Left ventricle myocardium superior (tissue), 1 donor: ENCODE measurements around the gene COTL1. TPM values are rescaled to one million over a fixed set of nuclear protein-coding genes. Genes with fewer than 3 reads are reported as not detected.
A peak's percentile ranks its signal among the peaks of the same experiment; 100 is the strongest.

Source experiments
- ATAC-seq: fragments of 200-7000 bp; cut with Tn5 transposase; one replicate; pipeline ENCODE4 v1.9.1; 2020; ENCODE audit warnings: mild to moderate bottlenecking, moderate library complexity
- DNase-seq: peaks from one replicate; pipeline ENCODE4 v3.0.0-alpha.2; 2020
- intact Hi-C: fragments of 100-400 bp; cut with micrococcal nuclease; formaldehyde crosslinking; loops from one replicate; pipeline ENCODE4 v1.11.0; 2022
- total RNA-seq: library from RNA; stranded (reverse); fragmentation: NEBNext Ultra II Directional; extraction: Animal tissue kit (Norgen Biotek cat#: 25700); gene quantifications from one replicate; pipeline ENCODE4 v1.2.1, GENCODE V29; 2021
- donor health status: DM: no; HTN: yes; CAD: no; lungs with severe emphysema.

The COTL1 gene
- total RNA-seq, 1 donor from 2014 or later = 11.8 TPM

DNA sequence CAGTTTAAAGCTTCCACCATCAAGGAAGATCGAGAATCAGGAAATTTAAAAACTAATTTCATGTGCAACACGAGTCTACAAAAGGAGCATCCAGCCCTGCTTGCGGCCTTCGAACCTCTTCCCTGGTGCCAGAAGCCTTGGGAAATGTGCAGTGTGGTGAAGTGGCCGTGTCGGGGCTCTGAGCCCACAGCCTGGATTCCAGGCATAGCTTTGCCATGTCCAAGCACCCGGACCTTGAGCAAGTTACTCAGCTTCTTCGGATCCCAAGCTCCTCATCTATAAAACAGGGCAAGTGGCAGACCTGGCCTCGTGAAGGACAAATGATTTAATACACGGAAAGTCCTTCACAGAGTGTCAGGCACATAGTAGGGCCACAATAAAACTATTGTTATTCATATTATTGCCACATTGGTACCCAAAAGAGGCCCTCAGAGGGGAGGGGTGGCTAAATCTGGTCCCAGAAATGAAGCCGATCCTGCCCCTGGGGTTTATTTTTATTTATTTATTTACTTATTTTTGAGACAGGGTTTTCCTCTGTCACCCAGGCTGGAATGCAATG is 34.8 kb downstream of the COTL1 start:
- ATAC-seq (peak; percentile 34), DNase-seq (no peak)
- intact Hi-C loops = no loop called here

- intact Hi-C loops = no loop called here
- DNase-seq (no peak), ATAC-seq (no peak)
These were observed 36.7 kb downstream of the COTL1 start for GRCh38 chr16:84581158-84581557.

DNA sequence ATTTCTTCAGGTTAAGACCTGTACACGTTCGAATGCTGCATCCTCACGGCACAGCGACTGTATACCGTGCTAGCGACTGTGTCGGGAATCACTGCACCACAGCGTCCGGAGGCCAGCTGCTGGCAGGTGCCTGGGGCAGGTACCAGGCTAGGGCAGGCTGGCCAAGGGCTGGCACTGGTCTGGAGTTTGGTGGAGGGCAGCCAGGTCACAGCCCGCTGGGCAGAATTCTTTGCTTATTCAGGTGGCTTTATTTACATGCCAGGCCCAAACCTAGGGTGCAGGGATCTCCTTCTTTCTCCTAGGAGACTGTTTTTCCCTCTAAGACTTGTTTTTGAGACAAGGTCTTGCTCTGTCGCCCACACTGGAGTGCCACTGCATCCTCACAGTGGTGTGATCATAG is 37.9 kb downstream of the COTL1 start:
- ATAC-seq = no peak

GRCh38 chr16:84578538-84579126 is 39.2 kb downstream of the COTL1 start:
- intact Hi-C loops = no loop called here
- DNase-seq (no peak), ATAC-seq (no peak)

More for the DNA sequence above, 37.9 kb downstream of the COTL1 start:
- intact Hi-C loops = no loop called here
- DNase-seq = no peak

DNA sequence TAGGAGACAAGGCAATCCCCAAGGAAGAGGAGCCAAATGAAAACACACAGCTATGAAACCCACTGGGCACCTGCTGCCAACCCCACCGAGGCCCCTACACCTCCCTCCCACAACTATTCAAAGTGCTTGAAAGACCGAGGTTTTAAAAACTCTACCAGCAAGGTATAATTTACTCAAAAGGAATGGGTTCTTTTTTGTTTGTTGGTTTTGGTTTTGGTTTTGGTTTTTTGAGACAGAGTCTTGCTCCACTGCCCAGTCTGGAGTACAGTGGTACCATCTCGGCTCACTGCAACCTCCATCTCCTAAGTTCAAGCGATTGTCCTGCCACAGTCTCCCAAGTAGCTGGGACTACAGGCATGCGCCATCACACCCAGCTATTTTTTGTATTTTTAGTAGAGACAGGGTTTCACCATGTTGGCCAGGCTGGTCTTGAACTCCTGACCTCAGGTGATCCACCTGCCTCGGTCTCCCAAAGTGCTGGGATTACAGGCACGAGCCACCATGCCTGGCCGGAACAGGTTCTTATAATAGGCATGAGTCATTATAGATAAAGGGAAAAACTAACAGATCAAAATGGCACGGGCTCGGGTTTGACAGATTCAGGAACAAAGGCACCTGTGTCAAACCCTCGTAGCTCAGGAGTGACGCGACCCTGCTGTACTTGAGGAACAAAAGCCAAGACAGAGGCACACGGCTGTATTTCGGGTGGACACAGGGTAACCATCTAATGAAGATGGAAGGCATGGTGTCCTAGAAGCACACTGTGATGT is 40.7 kb downstream of the COTL1 start:
- no peak for DNase-seq
- ATAC-seq = no peak
- intact Hi-C loops = no loop called here

DNA sequence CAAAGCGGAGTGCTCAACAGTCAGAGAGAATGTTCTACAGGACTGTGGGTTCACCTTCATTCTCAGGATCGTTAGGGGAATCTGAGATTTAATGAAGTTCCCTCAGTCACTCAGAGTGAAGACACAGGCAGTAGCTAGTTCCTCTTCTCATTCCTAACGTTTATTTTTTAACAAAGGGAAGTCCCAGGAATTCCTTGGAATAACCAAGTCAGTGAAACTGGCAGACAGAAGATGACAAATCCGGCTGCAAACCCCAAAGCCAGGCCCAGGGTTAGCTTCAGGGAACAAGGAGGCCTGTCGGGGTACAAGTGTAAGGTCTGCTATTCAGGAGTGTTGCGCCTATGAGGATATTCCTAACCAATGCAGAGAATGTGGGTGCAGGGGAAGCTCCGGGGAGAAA is 42.0 kb downstream of the COTL1 start:
- intact Hi-C loops = no loop called here
- DNase-seq (no peak), ATAC-seq (no peak)

DNA sequence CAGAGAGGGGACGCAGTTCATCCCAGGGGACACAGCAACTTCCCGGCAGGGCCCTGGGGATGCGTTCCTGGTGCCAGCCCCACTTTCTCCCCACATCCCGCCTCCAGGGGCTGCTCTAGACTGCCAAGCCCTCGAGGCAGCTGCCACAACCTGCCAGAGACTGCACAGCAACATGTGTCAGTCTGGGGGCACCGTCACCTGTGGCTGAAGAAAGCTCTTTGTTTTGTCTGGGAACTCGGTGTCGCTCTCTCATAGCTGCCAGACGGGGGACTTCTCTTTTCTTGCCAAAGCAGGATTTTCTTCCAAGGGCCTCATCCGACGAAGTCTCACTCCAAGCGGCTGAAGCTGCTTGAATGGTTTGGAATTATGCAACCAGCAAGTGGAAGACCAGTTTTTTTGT is 43.7 kb downstream of the COTL1 start:
- ATAC-seq (no peak), DNase-seq (no peak)
- intact Hi-C loops = no loop called here

- no peak for ATAC-seq
- DNase-seq = no peak
- intact Hi-C loops = no loop called here
These were observed 45.8 kb downstream of the COTL1 start for GRCh38 chr16:84572096-84572495.

DNA sequence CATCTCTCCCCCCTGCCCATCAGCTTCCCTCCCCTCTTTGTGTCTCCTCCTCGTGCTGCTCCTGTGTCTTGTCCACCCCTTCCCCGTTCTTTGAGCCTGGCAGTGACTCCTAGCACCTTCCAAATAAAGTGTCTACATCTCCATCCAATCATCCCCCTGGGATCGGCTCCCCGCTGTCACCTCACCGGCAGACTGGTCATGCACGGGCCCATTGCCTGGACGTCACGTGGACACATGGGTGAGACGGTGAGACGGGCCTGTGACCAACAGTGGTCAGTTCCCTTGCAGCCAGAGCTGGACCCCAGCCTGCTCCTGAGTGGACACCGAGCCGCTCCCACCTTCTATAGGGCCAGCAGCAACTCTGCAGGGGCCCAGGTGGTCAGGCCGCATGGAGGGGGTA is 46.4 kb downstream of the COTL1 start:
- DNase-seq = no peak
- intact Hi-C loops = no loop called here
- no peak for ATAC-seq

DNA sequence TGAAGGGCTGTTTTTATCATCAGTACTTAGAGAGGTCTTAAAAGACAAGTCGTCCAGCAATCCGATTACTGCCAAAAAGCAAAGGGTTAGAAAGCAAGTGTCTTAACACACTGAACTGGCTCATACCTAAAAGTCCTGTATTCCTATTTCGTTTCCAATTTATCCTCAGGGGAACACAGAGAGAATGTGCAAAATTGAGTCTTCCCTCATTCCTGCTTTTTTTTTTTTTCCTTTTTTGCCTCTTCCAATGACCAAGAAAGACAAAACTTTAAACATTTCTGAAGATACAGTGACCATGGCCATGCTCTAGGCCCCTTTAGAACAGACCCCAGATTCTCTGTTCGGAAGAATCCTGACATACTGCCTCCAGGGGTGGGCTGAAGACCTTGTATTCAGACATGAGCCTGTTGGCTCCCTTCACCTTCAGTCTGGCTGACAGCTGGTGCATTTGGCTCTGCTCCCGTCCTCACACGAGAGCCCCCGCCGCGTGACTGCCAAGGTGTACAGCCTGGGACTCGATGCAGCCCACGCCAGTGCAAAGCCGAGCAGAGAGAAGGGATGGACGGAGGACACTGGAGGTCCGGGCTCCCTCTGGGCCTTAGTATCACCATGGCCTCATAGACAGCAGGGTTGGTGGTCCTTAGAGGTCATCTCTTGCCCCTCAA is 47.0 kb downstream of the COTL1 start:
- intact Hi-C loops = no loop called here
- DNase-seq (no peak), ATAC-seq (no peak)

DNA sequence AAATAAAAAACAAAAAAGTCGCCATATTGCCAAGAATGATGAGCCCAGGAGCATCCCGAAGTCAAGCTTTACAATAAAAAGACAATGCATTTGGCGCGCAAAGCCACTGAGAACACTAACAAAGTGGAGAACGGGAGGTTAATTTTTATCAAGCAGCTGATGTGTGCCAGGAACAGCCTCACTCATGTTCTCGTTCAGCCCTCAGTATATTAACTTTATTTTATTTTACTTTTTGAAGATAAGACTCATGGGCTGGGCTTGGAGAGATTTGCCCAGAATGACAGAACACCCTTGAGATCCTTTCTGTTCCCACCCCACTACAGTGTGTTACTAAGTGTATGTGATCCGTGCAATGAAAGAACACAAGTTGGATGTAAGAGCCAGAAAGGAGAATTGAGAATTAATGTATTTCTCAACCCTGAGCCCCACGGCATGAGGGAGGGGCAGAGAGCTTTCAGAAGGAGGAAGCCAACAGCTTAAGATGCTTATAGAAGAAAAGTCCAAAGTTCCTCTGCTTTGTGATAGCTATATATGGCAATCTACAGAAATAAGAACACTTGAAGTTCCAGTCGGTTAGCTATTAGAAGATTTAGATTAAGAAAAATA is 48.4 kb downstream of the COTL1 start:
- intact Hi-C loops = no loop called here
- peak; percentile 45 for ATAC-seq

GRCh38 chr16:84568066-84568465 is 49.8 kb downstream of the COTL1 start:
- intact Hi-C loops = no loop called here
- ATAC-seq (no peak), DNase-seq (no peak)

More for the DNA sequence above, 48.4 kb downstream of the COTL1 start:
- DNase-seq = no peak

DNA sequence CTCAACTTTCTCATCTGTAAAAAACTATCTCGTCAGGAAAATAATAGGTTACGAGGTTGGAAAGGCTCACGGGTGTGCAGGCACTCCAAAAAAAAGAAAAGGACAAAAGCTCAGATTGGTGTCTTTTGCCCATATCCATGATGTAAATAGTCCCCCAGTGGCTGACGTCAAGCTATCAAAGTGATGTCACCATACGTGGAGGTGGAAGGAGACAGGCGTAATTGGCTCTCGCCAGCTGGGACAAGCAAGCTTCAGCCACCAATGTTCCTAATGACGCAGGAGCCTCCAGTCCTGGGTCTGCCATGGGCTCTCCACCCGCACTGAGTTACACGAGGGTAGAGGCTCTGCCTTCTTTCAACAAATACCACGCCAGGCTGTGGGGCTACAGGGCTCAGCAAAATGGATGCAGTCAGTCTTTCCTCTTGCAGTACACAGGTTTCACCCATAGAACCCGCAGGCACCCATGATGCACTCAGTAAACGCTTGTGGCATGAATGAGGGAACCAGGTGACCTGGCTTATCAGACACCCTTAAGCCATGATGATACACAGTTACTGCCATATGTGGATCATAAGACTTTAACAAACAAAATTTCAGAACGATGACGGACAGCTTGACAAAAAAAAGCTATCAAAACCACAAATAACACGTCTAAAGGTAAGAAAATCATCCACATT is 50.5 kb downstream of the COTL1 start:
- no peak for DNase-seq
- intact Hi-C loops = no loop called here
- ATAC-seq = no peak

DNA sequence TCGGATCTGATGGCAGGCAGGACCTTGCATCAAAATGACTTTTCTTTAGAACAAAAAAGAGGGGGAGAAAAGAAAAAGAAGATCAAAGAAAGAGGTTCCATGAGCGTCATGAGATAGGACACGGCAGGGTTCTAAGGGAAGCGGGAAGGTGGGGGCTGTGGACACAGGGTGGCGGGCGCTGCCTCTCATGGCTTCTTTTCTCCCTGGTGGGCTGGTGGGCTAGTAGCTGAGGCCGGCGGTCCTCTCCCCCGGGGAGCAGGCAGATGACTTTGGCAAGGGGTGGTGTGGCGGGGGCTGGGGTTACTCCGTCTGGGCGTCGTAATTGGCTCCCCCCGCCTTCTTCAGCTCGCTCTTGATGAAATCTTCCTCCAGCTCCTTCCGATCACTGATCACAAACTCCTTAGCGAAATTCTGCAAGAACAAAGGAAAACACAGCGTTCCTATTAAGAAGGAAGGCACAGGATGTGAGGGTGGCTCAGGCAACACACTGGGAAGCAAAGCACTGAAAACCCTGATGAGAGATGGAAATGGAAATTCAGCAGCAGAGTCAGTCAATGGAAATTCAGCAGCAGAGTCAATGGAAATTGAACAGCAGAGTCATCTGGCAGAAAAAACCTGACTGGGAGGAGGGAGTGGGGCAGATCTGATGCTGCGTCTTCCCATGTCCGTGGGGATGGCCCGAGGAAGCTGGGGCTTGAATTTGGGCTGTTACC is 51.2 kb downstream of the COTL1 start:
- intact Hi-C loops = no loop called here
- DNase-seq (no peak), ATAC-seq (no peak)

GRCh38 chr16:84565669-84566495 is 52.0 kb downstream of the COTL1 start:
- intact Hi-C loops = no loop called here

DNA sequence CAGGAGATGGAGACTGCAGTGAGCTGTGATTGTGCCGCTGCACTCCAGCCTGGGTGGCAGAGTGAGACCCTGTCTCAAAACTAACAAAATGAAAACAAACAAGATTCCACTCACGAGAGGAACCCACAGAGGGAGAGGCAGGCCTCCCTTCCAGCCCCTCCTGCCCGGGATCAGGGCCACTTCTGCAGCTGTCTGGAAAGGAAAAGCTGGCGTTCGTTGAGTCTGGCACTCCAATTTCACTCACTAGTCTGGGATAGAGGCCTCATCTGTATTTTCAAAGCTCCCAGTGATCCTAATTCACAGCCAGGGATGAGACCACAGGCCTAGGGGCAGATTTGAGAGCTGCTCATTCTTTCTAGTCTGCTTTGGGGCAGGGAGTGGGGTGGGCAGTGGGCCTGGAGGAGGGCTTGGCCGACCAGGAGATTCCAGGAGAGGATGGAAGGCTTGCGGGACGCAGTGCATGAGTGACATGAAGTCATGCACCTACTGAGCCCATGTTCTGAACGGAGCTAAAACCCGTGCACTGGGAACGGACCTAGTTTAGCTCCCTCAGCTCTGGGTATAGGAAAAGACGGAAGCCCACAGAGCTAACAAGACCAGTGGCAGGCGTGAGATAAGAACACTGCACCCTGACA is 54.0 kb downstream of the COTL1 start:
- intact Hi-C loops = no loop called here
- peak; percentile 76 for ATAC-seq
- no peak for DNase-seq

More at GRCh38 chr16:84565669-84566495, 52.0 kb downstream of the COTL1 start:
- ATAC-seq (no peak), DNase-seq (no peak)

DNA sequence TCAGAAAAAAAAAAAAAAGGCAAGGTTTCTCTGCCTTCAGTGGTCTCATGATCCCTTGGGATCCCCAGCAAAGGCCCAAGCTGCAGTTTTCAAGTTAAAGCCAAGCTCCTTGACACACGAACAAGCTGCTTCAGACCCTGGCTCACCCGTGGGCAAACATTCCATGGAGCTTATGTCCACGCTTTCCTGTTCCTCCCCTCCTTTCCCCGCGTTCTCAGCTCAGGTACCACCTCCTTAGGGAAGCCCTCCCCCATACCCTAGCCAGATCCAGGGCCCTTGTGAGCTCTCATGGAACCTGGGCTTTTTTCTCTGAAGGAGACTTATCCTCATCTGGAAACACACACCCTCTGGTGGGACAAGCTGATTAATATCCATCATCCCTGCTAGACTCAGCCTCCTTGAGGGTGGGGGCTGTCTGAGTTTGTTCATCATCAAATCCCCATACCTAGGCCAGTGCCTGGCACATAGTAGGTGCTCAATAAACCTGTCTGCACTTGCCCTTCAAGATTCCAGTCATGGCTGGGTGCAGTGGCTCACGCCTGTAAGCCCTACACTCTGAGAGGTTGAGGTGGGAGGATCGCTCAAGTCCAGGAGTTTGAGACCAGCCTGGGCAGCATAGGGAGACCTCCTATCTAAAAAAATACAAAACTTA is 54.7 kb downstream of the COTL1 start:
- intact Hi-C loops = no loop called here
- DNase-seq (no peak), ATAC-seq (no peak)
